GM12878 (cell line): Measurements from ENCODE around the gene YJU2. TPM values are rescaled to one million over a fixed set of nuclear protein-coding genes. Genes with fewer than 3 reads are reported as not detected.

Source experiments
- ATF7 ChIP-seq: fragments of 450-650 bp; IDR thresholded peaks from 2 replicates; pipeline ENCODE4 v1.6.1; 2016; ENCODE audit warnings: low read depth, mild to moderate bottlenecking
- BCL11A ChIP-seq: IDR thresholded peaks from 2 replicates; pipeline ENCODE4 v1.6.1; 2011; ENCODE audit warnings: low read depth, low read length
- BHLHE40 ChIP-seq, 2 experiments: fragments of 450-650 bp in 1 of 2; IDR thresholded peaks; 2 replicates each; pipeline ENCODE4 v1.6.1; 2011 to 2017; ENCODE audit warnings: low read depth in 2 of 2, borderline replicate concordance in 1 of 2, improper control_type of control experiment in 1 of 2, low read length in 1 of 2, mild to moderate bottlenecking in 1 of 2
- CBX5 ChIP-seq: sonication (generic); IDR thresholded peaks from 2 replicates; pipeline ENCODE4 v1.6.1; 2016; ENCODE audit warnings: low read depth, moderate library complexity, mild to moderate bottlenecking, inconsistent platforms
- CREB1 ChIP-seq: IDR thresholded peaks from 2 replicates; pipeline ENCODE4 v1.6.1; 2012; ENCODE audit warnings: low read depth, mild to moderate bottlenecking, inconsistent platforms
- DPF2 ChIP-seq: fragments of 450-650 bp; IDR thresholded peaks from 2 replicates; pipeline ENCODE4 v1.6.1; 2017; ENCODE audit warnings: mild to moderate bottlenecking
- GATAD2B ChIP-seq: fragments of 450-650 bp; conservative IDR thresholded peaks from 2 replicates; pipeline ENCODE4 v1.6.1; 2017; ENCODE audit warnings: low read depth, mild to moderate bottlenecking, moderate library complexity
- HCFC1 ChIP-seq: fragments of 150-350 bp; IDR thresholded peaks from 2 replicates; pipeline ENCODE4 v1.6.1; 2014; ENCODE audit warnings: low read length
- HDGF ChIP-seq: fragments of 450-650 bp; IDR thresholded peaks from 2 replicates; pipeline ENCODE4 v1.6.1; 2016; ENCODE audit warnings: antibody characterized with exemption
- IKZF1 ChIP-seq: fragments of 450-650 bp; conservative IDR thresholded peaks from 2 replicates; pipeline ENCODE4 v1.6.1; 2017; ENCODE audit warnings: antibody characterized with exemption, mild to moderate bottlenecking
- MXI1 ChIP-seq: fragments of 150-350 bp; IDR thresholded peaks from 2 replicates; pipeline ENCODE4 v1.6.1; 2011; ENCODE audit warnings: low read depth, mild to moderate bottlenecking, inconsistent platforms, low read length, improper control_type of control experiment
- NR2C1 ChIP-seq: fragments of 450-650 bp; IDR thresholded peaks from 2 replicates; pipeline ENCODE4 v1.6.1; 2017; ENCODE audit warnings: antibody characterized with exemption, mild to moderate bottlenecking, moderate library complexity
- NR2C2 ChIP-seq: IDR thresholded peaks from 2 replicates; pipeline ENCODE4 v1.6.1; 2011; ENCODE audit warnings: borderline replicate concordance, low read depth; ENCODE audit not compliant: control insufficient read depth, insufficient read length
- NR2F1 ChIP-seq: fragments of 450-650 bp; conservative IDR thresholded peaks from 2 replicates; pipeline ENCODE4 v1.6.1; 2017; ENCODE audit warnings: mild to moderate bottlenecking
- POLR2A ChIP-seq: IDR thresholded peaks from 2 replicates; pipeline ENCODE4 v1.6.1; 2011; ENCODE audit warnings: low read depth, mild to moderate bottlenecking, low read length
- RCOR1 ChIP-seq: conservative IDR thresholded peaks from 2 replicates; pipeline ENCODE4 v1.6.1; 2012; ENCODE audit warnings: low read depth, low read length, improper control_type of control experiment
- RFX5 ChIP-seq: IDR thresholded peaks from 2 replicates; pipeline ENCODE4 v1.6.1; 2011; ENCODE audit warnings: low read depth, low read length, improper control_type of control experiment
- SMARCA5 ChIP-seq: fragments of 450-650 bp; IDR thresholded peaks from 2 replicates; pipeline ENCODE4 v1.6.1; 2017; ENCODE audit warnings: mild to moderate bottlenecking
- TAF1 ChIP-seq: IDR thresholded peaks from 2 replicates; pipeline ENCODE4 v1.6.1; 2011; ENCODE audit warnings: mild to moderate bottlenecking, low read depth, low read length, borderline replicate concordance
- TARDBP ChIP-seq: IDR thresholded peaks from 2 replicates; pipeline ENCODE4 v1.6.1; 2016; ENCODE audit warnings: borderline replicate concordance
- ZNF384 ChIP-seq: IDR thresholded peaks from 2 replicates; pipeline ENCODE4 v1.6.1; 2012; ENCODE audit warnings: low read depth, mild to moderate bottlenecking, low read length, improper control_type of control experiment, borderline replicate concordance
- polyA plus RNA-seq, 11 experiments: library from polyadenylated mRNA; depleted of rRNA in 4 of 11; unstranded in 6 of 11; stranded (reverse) in 5 of 11; fragments of >200 nt; fragmentation: Nextera tagmentation in 4 of 11; fragmentation: Illumina TruSeq in 1 of 11; extraction: Ambion mirVana in 4 of 11; extraction: Trizol in 1 of 11; gene quantifications; 1 replicate in 1 of 11; 2 replicates in 10 of 11; pipeline versions ENCODE4 v1.2.1 to v1.2.3, GENCODE V29; 2011 to 2016; ENCODE audit warnings: inconsistent platforms in 2 of 11, missing spikeins in 2 of 11, low read depth in 1 of 11
- total RNA-seq, 4 experiments: library from RNA; depleted of rRNA in 3 of 4; stranded (reverse); fragments of >200 nt in 3 of 4; fragmentation: Illumina TruSeq in 1 of 4; extraction: Trizol in 1 of 4; gene quantifications; 2 replicates each; pipeline versions ENCODE4 v1.2.1 to v1.2.3, GENCODE V29; 2013 to 2021
- TF ChIP-seq, protein P1 (sequence below): fragments of 450-650 bp; IDR thresholded peaks from 2 replicates; pipeline ENCODE4 v1.6.1; 2016; ENCODE audit warnings: mild to moderate bottlenecking
- TF ChIP-seq, protein P2 (sequence below): fragments of 450-650 bp; formaldehyde crosslinking; IDR thresholded peaks from 2 replicates; pipeline ENCODE4 v1.4.0; 2022; ENCODE audit warnings: mild to moderate bottlenecking, moderate library complexity
- TF ChIP-seq, protein P3 (sequence below): fragments of 450-650 bp; IDR thresholded peaks from 2 replicates; pipeline ENCODE4 v1.6.1; 2017; ENCODE audit warnings: mild to moderate bottlenecking, moderate library complexity

YJU2 gene
- total and polyA plus RNA-seq, 10 of the 15 experiments (the other 5 are each of a cell fraction or from before 2014, with no cell fraction given), result 0.26 to 40.7 (median 23.8) TPM

DNA sequence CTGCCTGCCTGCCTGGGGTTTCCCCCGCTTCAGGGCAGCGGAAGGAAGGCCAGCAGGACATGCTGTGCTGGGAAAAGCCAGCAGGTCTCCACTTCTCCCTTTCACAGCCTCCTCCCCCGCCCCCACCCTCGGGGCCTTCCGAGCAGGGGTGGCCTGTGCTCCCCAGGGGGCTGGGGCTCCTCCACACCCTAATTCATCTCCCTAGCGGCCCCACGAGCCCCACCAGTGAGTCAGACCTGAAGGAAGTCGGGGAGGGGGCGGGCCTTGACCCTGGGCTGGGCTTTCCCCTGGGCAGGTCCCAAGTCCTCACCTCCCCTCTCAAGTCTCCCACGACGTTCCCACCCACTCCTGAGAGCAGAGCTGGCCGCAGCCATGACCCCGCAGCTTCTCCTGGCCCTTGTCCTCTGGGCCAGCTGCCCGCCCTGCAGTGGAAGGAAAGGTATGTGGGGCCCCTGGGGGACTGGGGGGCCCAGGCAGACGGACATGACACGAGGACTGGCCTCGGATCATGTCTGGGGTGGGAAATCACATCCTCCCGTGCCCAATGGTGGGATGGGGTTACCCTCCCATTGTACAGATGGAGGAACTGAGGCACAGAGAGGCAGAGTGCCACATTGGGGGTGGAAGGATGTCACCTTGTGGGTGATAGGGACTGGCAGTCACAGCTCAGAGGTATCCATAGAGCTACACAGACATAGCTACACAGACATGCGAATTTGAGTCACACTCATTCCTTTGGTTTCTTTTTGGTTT, 17.5 kb upstream of the YJU2 start, which contains the start of gene EBI3 (continued):
- no peak; the same call in 1 of the 2 replicates for TF ChIP-seq TARDBP
- peak; percentile 94 for TF ChIP-seq SMARCA5
- peak; percentile 37; the same call in 1 of the 2 replicates for TF ChIP-seq HDGF
- TF ChIP-seq RCOR1, result 0 out of 2 replicates have a peak, but pooled peaks have one; percentile 26
- TF ChIP-seq, protein P1, sequence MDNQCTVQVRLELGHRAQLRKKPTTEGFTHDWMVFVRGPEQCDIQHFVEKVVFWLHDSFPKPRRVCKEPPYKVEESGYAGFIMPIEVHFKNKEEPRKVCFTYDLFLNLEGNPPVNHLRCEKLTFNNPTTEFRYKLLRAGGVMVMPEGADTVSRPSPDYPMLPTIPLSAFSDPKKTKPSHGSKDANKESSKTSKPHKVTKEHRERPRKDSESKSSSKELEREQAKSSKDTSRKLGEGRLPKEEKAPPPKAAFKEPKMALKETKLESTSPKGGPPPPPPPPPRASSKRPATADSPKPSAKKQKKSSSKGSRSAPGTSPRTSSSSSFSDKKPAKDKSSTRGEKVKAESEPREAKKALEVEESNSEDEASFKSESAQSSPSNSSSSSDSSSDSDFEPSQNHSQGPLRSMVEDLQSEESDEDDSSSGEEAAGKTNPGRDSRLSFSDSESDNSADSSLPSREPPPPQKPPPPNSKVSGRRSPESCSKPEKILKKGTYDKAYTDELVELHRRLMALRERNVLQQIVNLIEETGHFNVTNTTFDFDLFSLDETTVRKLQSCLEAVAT, result peak; percentile 35
- no peak for TF ChIP-seq TAF1
- 0 out of 2 replicates have a peak, but pooled peaks have one; percentile 31 for TF ChIP-seq MXI1
- 0 out of 2 replicates have a peak, but pooled peaks have one; percentile 7 for TF ChIP-seq CREB1
- TF ChIP-seq ATF7, result peak; percentile 79
- TF ChIP-seq NR2C1, result no peak; the same call in 1 of the 2 replicates
- TF ChIP-seq NR2F1, result peak; percentile 95
- TF ChIP-seq BCL11A, result peak; percentile 67
- TF ChIP-seq RFX5, result no peak
- TF ChIP-seq DPF2, result peak; percentile 88
- peak; percentile 99 for TF ChIP-seq GATAD2B
- TF ChIP-seq IKZF1, result peak; percentile 98
- no peak for TF ChIP-seq NR2C2
- peak; percentile 84 for TF ChIP-seq POLR2A
- 0 out of 2 replicates have a peak, but pooled peaks have one; percentile 24 for TF ChIP-seq CBX5
- TF ChIP-seq ZNF384, result no peak
- TF ChIP-seq, protein P2, sequence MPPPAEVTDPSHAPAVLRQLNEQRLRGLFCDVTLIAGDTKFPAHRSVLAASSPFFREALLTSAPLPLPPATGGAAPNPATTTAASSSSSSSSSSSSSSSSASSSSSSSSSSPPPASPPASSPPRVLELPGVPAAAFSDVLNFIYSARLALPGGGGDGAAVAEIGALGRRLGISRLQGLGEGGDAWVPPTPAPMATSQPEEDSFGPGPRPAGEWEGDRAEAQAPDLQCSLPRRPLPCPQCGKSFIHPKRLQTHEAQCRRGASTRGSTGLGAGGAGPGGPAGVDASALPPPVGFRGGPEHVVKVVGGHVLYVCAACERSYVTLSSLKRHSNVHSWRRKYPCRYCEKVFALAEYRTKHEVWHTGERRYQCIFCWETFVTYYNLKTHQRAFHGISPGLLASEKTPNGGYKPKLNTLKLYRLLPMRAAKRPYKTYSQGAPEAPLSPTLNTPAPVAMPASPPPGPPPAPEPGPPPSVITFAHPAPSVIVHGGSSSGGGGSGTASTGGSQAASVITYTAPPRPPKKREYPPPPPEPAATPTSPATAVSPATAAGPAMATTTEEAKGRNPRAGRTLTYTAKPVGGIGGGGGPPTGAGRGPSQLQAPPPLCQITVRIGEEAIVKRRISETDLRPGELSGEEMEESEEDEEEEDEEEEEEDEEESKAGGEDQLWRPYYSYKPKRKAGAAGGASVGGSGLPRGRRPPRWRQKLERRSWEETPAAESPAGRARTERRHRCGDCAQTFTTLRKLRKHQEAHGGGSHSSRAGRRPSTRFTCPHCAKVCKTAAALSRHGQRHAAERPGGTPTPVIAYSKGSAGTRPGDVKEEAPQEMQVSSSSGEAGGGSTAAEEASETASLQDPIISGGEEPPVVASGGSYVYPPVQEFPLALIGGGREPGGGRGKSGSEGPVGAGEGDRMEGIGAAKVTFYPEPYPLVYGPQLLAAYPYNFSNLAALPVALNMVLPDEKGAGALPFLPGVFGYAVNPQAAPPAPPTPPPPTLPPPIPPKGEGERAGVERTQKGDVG (CRISPR knock-in tag), result no peak
- TF ChIP-seq, protein P3, sequence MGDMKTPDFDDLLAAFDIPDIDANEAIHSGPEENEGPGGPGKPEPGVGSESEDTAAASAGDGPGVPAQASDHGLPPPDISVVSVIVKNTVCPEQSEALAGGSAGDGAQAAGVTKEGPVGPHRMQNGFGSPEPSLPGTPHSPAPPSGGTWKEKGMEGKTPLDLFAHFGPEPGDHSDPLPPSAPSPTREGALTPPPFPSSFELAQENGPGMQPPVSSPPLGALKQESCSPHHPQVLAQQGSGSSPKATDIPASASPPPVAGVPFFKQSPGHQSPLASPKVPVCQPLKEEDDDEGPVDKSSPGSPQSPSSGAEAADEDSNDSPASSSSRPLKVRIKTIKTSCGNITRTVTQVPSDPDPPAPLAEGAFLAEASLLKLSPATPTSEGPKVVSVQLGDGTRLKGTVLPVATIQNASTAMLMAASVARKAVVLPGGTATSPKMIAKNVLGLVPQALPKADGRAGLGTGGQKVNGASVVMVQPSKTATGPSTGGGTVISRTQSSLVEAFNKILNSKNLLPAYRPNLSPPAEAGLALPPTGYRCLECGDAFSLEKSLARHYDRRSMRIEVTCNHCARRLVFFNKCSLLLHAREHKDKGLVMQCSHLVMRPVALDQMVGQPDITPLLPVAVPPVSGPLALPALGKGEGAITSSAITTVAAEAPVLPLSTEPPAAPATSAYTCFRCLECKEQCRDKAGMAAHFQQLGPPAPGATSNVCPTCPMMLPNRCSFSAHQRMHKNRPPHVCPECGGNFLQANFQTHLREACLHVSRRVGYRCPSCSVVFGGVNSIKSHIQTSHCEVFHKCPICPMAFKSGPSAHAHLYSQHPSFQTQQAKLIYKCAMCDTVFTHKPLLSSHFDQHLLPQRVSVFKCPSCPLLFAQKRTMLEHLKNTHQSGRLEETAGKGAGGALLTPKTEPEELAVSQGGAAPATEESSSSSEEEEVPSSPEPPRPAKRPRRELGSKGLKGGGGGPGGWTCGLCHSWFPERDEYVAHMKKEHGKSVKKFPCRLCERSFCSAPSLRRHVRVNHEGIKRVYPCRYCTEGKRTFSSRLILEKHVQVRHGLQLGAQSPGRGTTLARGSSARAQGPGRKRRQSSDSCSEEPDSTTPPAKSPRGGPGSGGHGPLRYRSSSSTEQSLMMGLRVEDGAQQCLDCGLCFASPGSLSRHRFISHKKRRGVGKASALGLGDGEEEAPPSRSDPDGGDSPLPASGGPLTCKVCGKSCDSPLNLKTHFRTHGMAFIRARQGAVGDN, result peak; percentile 64
- peak; percentile 66 to 75 for TF ChIP-seq BHLHE40 (IDR thresholded peaks at IDR 0.05; ENCODE audit: borderline replicate concordance in 1 of 2, low read depth in 2 of 2, low read length in 1 of 2)
- no peak for TF ChIP-seq HCFC1
